ENCODE measurements around the gene PAK5.

- no peak for TF ChIP-seq POLR2A (IDR thresholded peaks at IDR 0.05)
- TF ChIP-seq, protein P1, sequence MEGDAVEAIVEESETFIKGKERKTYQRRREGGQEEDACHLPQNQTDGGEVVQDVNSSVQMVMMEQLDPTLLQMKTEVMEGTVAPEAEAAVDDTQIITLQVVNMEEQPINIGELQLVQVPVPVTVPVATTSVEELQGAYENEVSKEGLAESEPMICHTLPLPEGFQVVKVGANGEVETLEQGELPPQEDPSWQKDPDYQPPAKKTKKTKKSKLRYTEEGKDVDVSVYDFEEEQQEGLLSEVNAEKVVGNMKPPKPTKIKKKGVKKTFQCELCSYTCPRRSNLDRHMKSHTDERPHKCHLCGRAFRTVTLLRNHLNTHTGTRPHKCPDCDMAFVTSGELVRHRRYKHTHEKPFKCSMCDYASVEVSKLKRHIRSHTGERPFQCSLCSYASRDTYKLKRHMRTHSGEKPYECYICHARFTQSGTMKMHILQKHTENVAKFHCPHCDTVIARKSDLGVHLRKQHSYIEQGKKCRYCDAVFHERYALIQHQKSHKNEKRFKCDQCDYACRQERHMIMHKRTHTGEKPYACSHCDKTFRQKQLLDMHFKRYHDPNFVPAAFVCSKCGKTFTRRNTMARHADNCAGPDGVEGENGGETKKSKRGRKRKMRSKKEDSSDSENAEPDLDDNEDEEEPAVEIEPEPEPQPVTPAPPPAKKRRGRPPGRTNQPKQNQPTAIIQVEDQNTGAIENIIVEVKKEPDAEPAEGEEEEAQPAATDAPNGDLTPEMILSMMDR (IDR thresholded peaks at IDR 0.05): no peak
- TF ChIP-seq POLR2AphosphoS5 (IDR thresholded peaks at IDR 0.05; ENCODE audit: insufficient read depth in 1 of 2, low read depth in 1 of 2): no peak
These were observed 227.0 kb downstream of the PAK5 start for GRCh38 chr20:9611921-9612320.
